ENCODE results near the gene SHC4.
"Not testable (repeated sequence)": the region's sequence is repeated elsewhere in the genome, so short reads cannot be mapped to it uniquely, and the experiment has no call there.

Gene SHC4

GRCh38 chr15:48935236-48935635 lies 28.5 kb downstream of the SHC4 start:
- in situ Hi-C loops (cut with MboI; ENCODE audit: low pct_unique_long_range_greater_than_20kb, low sequenced_read_pairs) = no loop called here
- DNase-seq = no peak

DNA sequence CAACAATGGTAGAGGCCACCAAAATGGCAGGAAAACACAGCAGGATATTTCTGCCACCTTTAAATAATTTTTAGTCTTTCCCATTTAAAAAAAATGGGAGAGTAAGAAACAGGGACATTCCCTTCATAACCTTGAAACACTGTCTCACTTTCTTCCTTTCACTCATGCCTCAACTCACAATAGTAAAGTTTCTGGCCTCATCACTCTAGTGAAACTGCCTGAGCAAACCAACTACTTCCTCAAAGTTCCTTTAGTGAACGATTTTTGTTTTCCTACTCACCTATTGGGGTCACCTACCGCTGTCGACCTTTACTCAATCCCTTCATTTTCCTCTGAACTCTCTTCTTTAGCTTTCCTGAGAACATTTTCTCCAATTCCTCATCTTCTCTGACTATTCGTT lies 33.0 kb downstream of the SHC4 start:
- in situ Hi-C loops (cut with MboI; ENCODE audit: low pct_unique_long_range_greater_than_20kb, low sequenced_read_pairs) = no loop called here
- DNase-seq = no peak

- DNase-seq = no peak
- in situ Hi-C loops (cut with MboI; ENCODE audit: low pct_unique_long_range_greater_than_20kb, low sequenced_read_pairs) = no loop called here
Measured at GRCh38 chr15:48929661-48930060, 34.1 kb downstream of the SHC4 start.

DNA sequence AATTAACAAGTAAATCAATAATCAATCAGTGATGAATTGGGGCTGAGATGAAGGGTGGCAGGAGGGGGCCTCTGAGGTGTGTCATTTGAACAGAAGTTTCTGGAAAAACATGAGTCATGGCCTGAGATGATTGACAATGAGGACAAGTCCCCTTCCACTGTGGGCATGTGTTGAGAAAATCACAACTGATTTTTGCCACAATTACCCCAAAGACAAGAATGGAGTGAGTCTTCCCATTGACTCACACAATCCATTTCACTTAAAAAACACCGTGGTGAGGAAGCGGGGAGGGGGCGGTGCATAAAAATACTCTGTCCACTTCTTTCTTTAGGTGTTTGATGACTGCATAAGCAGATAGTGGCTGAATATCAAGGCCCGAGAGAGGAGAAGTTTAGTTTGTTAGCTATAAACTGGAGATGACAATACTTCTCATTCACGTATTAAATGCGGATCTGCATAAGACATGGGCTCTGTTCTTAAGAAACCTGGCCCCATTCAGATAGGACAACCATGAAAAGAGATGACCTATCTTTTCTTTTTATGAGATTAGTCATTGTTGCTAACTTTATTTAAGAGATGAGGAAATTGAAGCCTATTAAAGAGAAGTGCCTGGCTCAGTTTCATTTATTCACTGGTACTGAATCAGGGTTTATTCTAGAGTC lies 34.7 kb downstream of the SHC4 start:
- peak; percentile 36 for DNase-seq
- in situ Hi-C loops (cut with MboI; ENCODE audit: low pct_unique_long_range_greater_than_20kb, low sequenced_read_pairs) = no loop called here

DNA sequence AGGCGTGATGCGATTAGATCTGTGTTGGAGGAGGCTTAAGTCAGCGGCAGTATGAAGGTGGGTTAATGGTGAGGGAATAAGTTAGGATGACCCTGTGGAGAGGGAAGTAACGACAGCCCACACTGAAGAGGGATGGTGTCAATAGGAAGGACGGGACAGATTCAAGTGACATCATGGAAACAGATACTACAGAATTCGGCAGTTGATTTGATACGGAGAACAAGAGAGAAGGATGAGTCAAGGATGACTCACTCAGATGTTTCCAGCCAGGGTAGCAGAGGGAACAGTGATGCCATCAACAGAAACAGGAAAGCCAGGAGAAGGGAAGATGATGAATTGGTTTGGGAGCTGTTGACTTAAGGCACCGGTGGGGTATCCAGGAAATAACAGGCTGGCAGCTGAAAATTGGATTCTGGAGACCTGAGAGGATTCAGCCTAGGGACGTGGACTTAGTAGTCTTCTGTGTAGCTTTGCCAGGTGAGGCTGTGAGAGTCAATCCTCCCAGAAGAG lies 38.0 kb downstream of the SHC4 start:
- DNase-seq = peak; percentile 33
- in situ Hi-C loops (cut with MboI; ENCODE audit: low pct_unique_long_range_greater_than_20kb, low sequenced_read_pairs) = no loop called here

- in situ Hi-C loops (cut with MboI; ENCODE audit: low pct_unique_long_range_greater_than_20kb, low sequenced_read_pairs) = no loop called here
- peak; percentile 55 for DNase-seq
Measured at GRCh38 chr15:48924528-48925393, 39.0 kb downstream of the SHC4 start.

- in situ Hi-C loops (cut with MboI; ENCODE audit: low pct_unique_long_range_greater_than_20kb, low sequenced_read_pairs) = no loop called here
- no peak for DNase-seq
Measured at GRCh38 chr15:48922046-48922445, 41.7 kb downstream of the SHC4 start.

DNA sequence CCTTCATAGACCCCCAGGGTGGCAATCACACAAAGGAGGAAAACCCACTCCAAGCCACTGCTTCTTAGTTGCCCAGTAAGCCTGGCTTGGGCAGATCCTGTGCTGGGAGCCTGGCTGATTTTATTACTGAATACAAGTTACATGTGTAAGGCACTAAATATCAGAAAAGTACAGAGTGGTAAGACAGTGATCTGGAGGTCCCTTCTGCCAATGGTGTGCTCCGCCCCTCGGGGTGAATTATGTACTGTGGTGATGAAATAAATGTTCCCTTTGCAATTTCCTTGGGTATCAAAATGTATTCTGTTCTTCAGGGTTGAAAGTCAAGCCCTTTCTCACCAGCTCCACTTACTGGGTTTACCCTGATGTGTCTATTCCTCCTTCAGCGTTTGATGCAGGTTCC lies 47.0 kb downstream of the SHC4 start:
- DNase-seq = no peak
- in situ Hi-C loops (cut with MboI; ENCODE audit: low pct_unique_long_range_greater_than_20kb, low sequenced_read_pairs) = no loop called here

DNA sequence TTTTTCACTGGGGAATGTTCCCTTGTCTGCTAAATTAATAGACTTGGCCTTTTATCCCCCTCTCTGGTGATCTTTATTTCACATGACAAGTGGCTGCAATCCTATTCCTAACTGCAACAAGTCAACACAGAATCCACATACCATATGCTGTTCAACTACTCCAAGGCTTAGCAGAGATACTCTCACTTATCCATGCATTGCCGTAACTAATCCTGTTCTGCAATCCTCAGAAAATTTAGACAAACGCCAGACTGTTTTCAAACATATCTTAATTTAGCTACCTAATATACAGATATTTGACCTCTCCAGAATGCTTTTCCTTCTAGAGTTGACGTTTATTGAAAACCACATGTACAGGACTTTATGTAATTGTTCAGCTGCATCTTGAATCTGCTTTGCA lies 47.9 kb downstream of the SHC4 start:
- no peak for DNase-seq
- in situ Hi-C loops (cut with MboI; ENCODE audit: low pct_unique_long_range_greater_than_20kb, low sequenced_read_pairs) = no loop called here

DNA sequence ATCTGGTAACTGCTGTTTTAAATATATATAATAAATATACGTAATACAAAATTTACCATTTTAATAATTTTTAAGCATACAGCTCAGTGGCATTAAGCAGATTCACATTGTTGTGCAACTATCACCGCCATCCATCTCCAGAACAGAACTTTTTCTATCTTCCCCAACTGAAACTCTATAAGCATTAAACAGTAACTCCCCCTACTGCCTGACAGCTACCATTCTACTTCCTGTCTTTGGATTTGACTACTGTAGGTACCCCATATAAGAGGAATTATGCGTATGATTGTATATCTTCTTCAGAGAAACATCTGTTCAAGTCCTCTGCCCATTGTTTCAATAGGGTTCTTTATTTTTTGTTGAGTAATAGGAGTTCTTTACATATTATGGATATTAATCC lies 49.0 kb downstream of the SHC4 start:
- in situ Hi-C loops (cut with MboI; ENCODE audit: low pct_unique_long_range_greater_than_20kb, low sequenced_read_pairs) = no loop called here
- DNase-seq = peak; percentile 34

- in situ Hi-C loops (cut with MboI; ENCODE audit: low pct_unique_long_range_greater_than_20kb, low sequenced_read_pairs) = no loop called here
Measured at GRCh38 chr15:48913141-48913540, 50.6 kb downstream of the SHC4 start.

DNA sequence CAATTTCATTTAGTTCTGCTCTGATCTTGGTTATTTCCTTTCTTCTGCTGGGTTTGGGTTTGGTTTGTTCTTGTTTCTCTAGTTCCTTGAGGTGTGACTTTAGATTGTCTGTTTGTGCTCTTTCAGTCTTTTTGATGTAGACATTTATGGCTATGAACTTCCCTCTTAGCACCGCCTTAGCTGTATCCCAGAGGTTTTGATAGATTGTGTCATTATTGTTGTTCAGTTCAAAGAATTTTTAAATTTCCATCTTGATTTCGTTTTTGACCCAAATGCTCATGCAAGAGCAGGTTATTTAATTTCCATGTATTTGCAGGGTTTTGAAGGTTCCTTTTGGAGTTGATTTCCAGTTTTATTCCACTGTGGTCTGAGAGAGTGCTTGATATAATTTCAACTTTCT lies 53.2 kb downstream of the SHC4 start:
- in situ Hi-C loops (cut with MboI; ENCODE audit: low pct_unique_long_range_greater_than_20kb, low sequenced_read_pairs); DNase-seq: not testable (repeated sequence)

More at GRCh38 chr15:48913141-48913540, 50.6 kb downstream of the SHC4 start:
- DNase-seq = no peak

DNA sequence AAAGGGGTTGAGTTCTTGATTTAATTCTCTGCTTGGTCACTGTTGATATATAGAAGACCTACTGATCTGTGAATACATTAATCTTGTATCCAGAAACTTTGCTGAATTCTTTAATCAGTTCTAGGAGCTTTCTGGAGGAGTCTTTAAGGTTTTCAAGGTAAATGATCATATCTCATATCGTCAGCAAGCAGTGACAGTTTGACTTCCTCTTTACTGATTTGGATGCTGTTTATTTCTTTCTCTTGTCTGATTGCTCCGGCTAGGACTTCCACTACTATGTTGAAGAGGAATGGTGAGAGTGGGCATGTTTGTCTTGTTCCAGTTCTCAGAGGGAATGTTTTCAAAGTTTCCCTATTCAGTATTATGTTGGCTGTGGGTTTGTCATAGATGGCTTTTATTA lies 54.4 kb downstream of the SHC4 start:
- DNase-seq; in situ Hi-C loops (cut with MboI; ENCODE audit: low pct_unique_long_range_greater_than_20kb, low sequenced_read_pairs): not testable (repeated sequence)

- no peak for DNase-seq
- in situ Hi-C loops (cut with MboI; ENCODE audit: low pct_unique_long_range_greater_than_20kb, low sequenced_read_pairs) = no loop called here
Measured at GRCh38 chr15:48905847-48906246, 57.9 kb downstream of the SHC4 start.

DNA sequence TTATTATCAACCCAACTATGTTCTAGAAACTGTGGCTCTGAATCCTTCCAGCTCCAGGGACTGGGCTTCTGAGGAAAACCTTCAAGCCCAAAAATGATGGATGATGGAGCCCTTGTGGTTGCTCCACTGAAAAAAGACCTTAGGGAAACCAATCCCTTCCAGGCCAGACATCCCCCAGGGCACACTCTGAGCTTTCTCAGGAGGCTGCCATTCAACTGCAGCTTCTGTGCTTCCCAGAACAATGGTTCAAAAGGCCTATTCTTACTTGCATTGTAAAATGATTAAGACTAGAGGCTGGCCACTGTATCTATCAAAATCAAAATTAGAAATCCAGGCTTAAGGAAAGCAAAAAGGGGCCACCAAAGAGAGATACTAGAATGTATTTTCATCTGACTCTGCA lies 58.5 kb downstream of the SHC4 start:
- in situ Hi-C loops (cut with MboI; ENCODE audit: low pct_unique_long_range_greater_than_20kb, low sequenced_read_pairs) = no loop called here
- no peak for DNase-seq

GRCh38 chr15:48904758-48905157 lies 59.0 kb downstream of the SHC4 start:
- no peak for DNase-seq
- in situ Hi-C loops (cut with MboI; ENCODE audit: low pct_unique_long_range_greater_than_20kb, low sequenced_read_pairs) = no loop called here

DNA sequence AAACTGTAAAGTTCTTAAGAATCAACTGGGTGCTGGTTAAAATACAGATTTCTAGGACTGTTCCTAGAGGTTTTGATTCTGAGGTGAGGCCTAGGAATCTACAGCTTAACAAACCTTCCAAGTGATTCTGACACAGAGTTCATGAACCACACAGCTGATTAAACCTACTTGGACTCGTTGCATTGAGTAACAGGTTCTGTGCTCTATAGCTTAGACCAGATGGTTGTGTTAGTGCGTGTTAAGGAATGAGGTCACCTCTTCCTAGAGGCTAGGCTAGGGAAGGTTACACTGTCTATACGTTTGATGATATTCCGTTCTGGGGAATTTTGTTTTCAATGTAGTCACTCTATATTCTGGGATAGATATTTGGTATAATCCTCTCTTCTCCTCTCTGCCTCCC lies 63.9 kb downstream of the SHC4 start:
- in situ Hi-C loops (cut with MboI; ENCODE audit: low pct_unique_long_range_greater_than_20kb, low sequenced_read_pairs) = no loop called here
- no peak for DNase-seq

GRCh38 chr15:48898446-48898845 lies 65.3 kb downstream of the SHC4 start:
- in situ Hi-C loops (cut with MboI; ENCODE audit: low pct_unique_long_range_greater_than_20kb, low sequenced_read_pairs) = no loop called here
- DNase-seq = no peak

- no peak for DNase-seq
- in situ Hi-C loops (cut with MboI; ENCODE audit: low pct_unique_long_range_greater_than_20kb, low sequenced_read_pairs) = no loop called here
Measured at GRCh38 chr15:48898032-48898431, 65.7 kb downstream of the SHC4 start.

All from KBM-7 (cell line).